Mesendoderm (in vitro differentiated cells): ENCODE results near the gene IMMP2L.

Experiments used
- DNase-seq: peaks from one replicate; pipeline ENCODE4 v3.0.0; 2013
- H2AK5ac ChIP-seq: 2 replicates; pipeline ENCODE4 v1.6.1; 2013; ENCODE audit warnings: low read length, inconsistent platforms
- H2BK120ac ChIP-seq: 2 replicates; pipeline ENCODE4 v1.6.1; 2013; ENCODE audit warnings: low read depth, mild to moderate bottlenecking, low read length, moderate library complexity, mixed read lengths
- H2BK15ac ChIP-seq: replicated peaks from 2 replicates; pipeline ENCODE4 v1.6.1; 2013; ENCODE audit warnings: low read depth, mild to moderate bottlenecking, moderate library complexity
- H2BK5ac ChIP-seq: 2 replicates; pipeline ENCODE4 v1.6.1; 2013; ENCODE audit warnings: low read length, inconsistent platforms
- H3K18ac ChIP-seq: 2 replicates; pipeline ENCODE4 v1.6.1; 2013; ENCODE audit warnings: mild to moderate bottlenecking, low read length, mixed read lengths
- H3K23ac ChIP-seq: one replicate; pipeline ENCODE4 v1.6.1; 2013; ENCODE audit warnings: low read length
- H3K27ac ChIP-seq: 2 replicates; pipeline ENCODE4 v1.5.1; 2013; ENCODE audit warnings: low read depth, mild to moderate bottlenecking, inconsistent platforms, low read length, moderate library complexity
- H3K27me3 ChIP-seq: 2 replicates; pipeline ENCODE4 v1.6.1; 2013; ENCODE audit warnings: low read length, control low read depth, mild to moderate bottlenecking, inconsistent platforms; ENCODE audit not compliant: insufficient read depth, poor library complexity
- H3K36me3 ChIP-seq: 2 replicates; pipeline ENCODE4 v1.6.1; 2013; ENCODE audit warnings: low read length, inconsistent platforms; ENCODE audit not compliant: control insufficient read depth, insufficient read depth
- H3K4ac ChIP-seq: one replicate; pipeline ENCODE4 v1.6.1; 2013; ENCODE audit warnings: low read depth, mild to moderate bottlenecking, low read length, moderate library complexity
- H3K4me1 ChIP-seq: 2 replicates; pipeline ENCODE4 v1.6.1; 2013; ENCODE audit warnings: low read depth, low read length, inconsistent platforms; ENCODE audit not compliant: control insufficient read depth
- H3K4me2 ChIP-seq: 2 replicates; pipeline ENCODE4 v1.6.1; 2013; ENCODE audit warnings: low read length
- H3K4me3 ChIP-seq: 2 replicates; pipeline ENCODE4 v1.5.1; 2013; ENCODE audit warnings: mild to moderate bottlenecking, low read length
- H3K56ac ChIP-seq: one replicate; pipeline ENCODE4 v1.6.1; 2013; ENCODE audit warnings: low read length
- H3K79me1 ChIP-seq: 2 replicates; pipeline ENCODE4 v1.6.1; 2013; ENCODE audit warnings: low read length, inconsistent platforms
- H3K79me2 ChIP-seq: 2 replicates; pipeline ENCODE4 v1.6.1; 2013; ENCODE audit warnings: mild to moderate bottlenecking, low read length; ENCODE audit not compliant: control insufficient read depth, insufficient read depth
- H3K9ac ChIP-seq: 2 replicates; pipeline ENCODE4 v1.6.1; 2013; ENCODE audit warnings: low read length, inconsistent platforms
- H4K5ac ChIP-seq: one replicate; pipeline ENCODE4 v1.6.1; 2013; ENCODE audit warnings: low read length
- H4K8ac ChIP-seq: one replicate; pipeline ENCODE4 v1.6.1; 2013; ENCODE audit warnings: low read depth, mild to moderate bottlenecking, control low read depth, low read length, moderate library complexity
- WGBS: extraction: QIAGEN DNeasy Blood & Tissue Kit; methylation state at CpG from one replicate; pipeline ENCODE4 v1.1.7; 2013; ENCODE audit warnings: low lambda C conversion rate, missing lambda C conversion rate; ENCODE audit not compliant: insufficient coverage; ENCODE audit errors: extremely low coverage; 5-methylcytosine and 5-hydroxymethylcytosine counted together

IMMP2L gene

GRCh38 chr7:111518264-111518663 lies 44.0 kb downstream of the IMMP2L start:
- Histone ChIP-seq H3K79me2 (no peaks in the 10 kb centered on the region), H3K23ac (no peak overlapping the region), H3K4me3 (no peak overlapping the region), H3K79me1 (no peaks in the 10 kb centered on the region), H3K4ac (no peak overlapping the region), H2BK15ac (no peak overlapping the region), H2BK5ac (no peak overlapping the region), H2AK5ac (no peak overlapping the region), H3K56ac (no peak overlapping the region), H3K36me3 (no peaks in the 10 kb centered on the region), H3K18ac (no peak overlapping the region), H4K8ac (no peak overlapping the region), H3K27me3 (no peaks in the 10 kb centered on the region), H3K4me2 (no peak overlapping the region), H3K9ac (no peak overlapping the region), H2BK120ac (no peak overlapping the region), H4K5ac (no peak overlapping the region), H3K27ac (no peak overlapping the region), H3K4me1 (no peaks in the 10 kb centered on the region)
- no peak for DNase-seq
- no CpG with 5 or more reads among the region's 2 CpGs for WGBS

GRCh38 chr7:111517549-111517951 lies 44.7 kb downstream of the IMMP2L start:
- no peak overlapping the region for H4K8ac ChIP-seq
- no peak overlapping the region for H2BK5ac ChIP-seq
- no peaks in the 10 kb centered on the region for H3K79me2 ChIP-seq
- H3K4me1 ChIP-seq: no peaks in the 10 kb centered on the region
- H3K23ac ChIP-seq: no peak overlapping the region
- no peak overlapping the region for H2AK5ac ChIP-seq
- H3K9ac ChIP-seq: no peak overlapping the region
- no peak overlapping the region for H3K4me3 ChIP-seq
- no peak overlapping the region for H2BK120ac ChIP-seq
- no peaks in the 10 kb centered on the region for H3K79me1 ChIP-seq
- no peak overlapping the region for H2BK15ac ChIP-seq
- no peaks in the 10 kb centered on the region for H3K36me3 ChIP-seq
- WGBS: no CpG with 5 or more reads among the region's 4 CpGs
- H3K4me2 ChIP-seq: no peak overlapping the region
- H3K56ac ChIP-seq: no peak overlapping the region
- DNase-seq: no peak
- no peak overlapping the region for H3K27ac ChIP-seq
- H3K4ac ChIP-seq: no peak overlapping the region
- no peak overlapping the region for H4K5ac ChIP-seq
- no peak overlapping the region for H3K18ac ChIP-seq
- no peaks in the 10 kb centered on the region for H3K27me3 ChIP-seq

GRCh38 chr7:111516612-111517011 lies 45.7 kb downstream of the IMMP2L start:
- no peak for DNase-seq
- H3K23ac ChIP-seq: no peak overlapping the region
- H2BK5ac ChIP-seq: no peak overlapping the region
- H2BK120ac ChIP-seq: no peak overlapping the region
- H3K4me3 ChIP-seq: no peak overlapping the region
- H2AK5ac ChIP-seq: no peak overlapping the region
- WGBS: no CpG with 5 or more reads among the region's 4 CpGs
- no peaks in the 10 kb centered on the region for H3K4me1 ChIP-seq
- H3K4me2 ChIP-seq: no peak overlapping the region
- no peak overlapping the region for H3K4ac ChIP-seq
- H3K27ac ChIP-seq: no peak overlapping the region
- no peak overlapping the region for H2BK15ac ChIP-seq
- no peak overlapping the region for H4K5ac ChIP-seq
- H3K18ac ChIP-seq: no peak overlapping the region
- H3K27me3 ChIP-seq: no peaks in the 10 kb centered on the region
- H3K79me2 ChIP-seq: no peaks in the 10 kb centered on the region
- no peaks in the 10 kb centered on the region for H3K36me3 ChIP-seq
- no peaks in the 10 kb centered on the region for H3K79me1 ChIP-seq
- H3K9ac ChIP-seq: no peak overlapping the region
- no peak overlapping the region for H4K8ac ChIP-seq
- H3K56ac ChIP-seq: no peak overlapping the region

GRCh38 chr7:111513566-111513965 lies 48.7 kb downstream of the IMMP2L start:
- Histone ChIP-seq H3K56ac (no peak overlapping the region), H3K79me2 (no peaks in the 10 kb centered on the region), H4K8ac (no peak overlapping the region), H4K5ac (no peak overlapping the region), H2BK15ac (no peak overlapping the region), H3K4ac (no peak overlapping the region), H3K36me3 (no peaks in the 10 kb centered on the region), H3K79me1 (no peaks in the 10 kb centered on the region), H2AK5ac (no peak overlapping the region), H3K27ac (no peak overlapping the region), H3K4me1 (no peaks in the 10 kb centered on the region), H3K9ac (no peak overlapping the region), H2BK5ac (no peak overlapping the region), H3K4me2 (no peak overlapping the region), H3K4me3 (no peak overlapping the region), H2BK120ac (no peak overlapping the region), H3K18ac (no peak overlapping the region), H3K23ac (no peak overlapping the region), H3K27me3 (no peaks in the 10 kb centered on the region)
- DNase-seq: no peak
- no CpG with 5 or more reads among the region's 1 CpG for WGBS

GRCh38 chr7:111511845-111512244 lies 50.4 kb downstream of the IMMP2L start:
- no peak overlapping the region for H3K23ac ChIP-seq
- no peak overlapping the region for H3K4ac ChIP-seq
- H2BK15ac ChIP-seq: no peak overlapping the region
- H3K4me3 ChIP-seq: no peak overlapping the region
- H3K79me1 ChIP-seq: no peaks in the 10 kb centered on the region
- no peak overlapping the region for H3K56ac ChIP-seq
- H2BK120ac ChIP-seq: no peak overlapping the region
- H4K5ac ChIP-seq: no peak overlapping the region
- no peaks in the 10 kb centered on the region for H3K4me1 ChIP-seq
- no peaks in the 10 kb centered on the region for H3K79me2 ChIP-seq
- WGBS: no CpG with 5 or more reads among the region's 4 CpGs
- no peaks in the 10 kb centered on the region for H3K36me3 ChIP-seq
- H3K27ac ChIP-seq: no peak overlapping the region
- H2AK5ac ChIP-seq: no peak overlapping the region
- H3K9ac ChIP-seq: no peak overlapping the region
- H3K27me3 ChIP-seq: no peaks in the 10 kb centered on the region
- H2BK5ac ChIP-seq: no peak overlapping the region
- H4K8ac ChIP-seq: no peak overlapping the region
- DNase-seq: no peak
- H3K18ac ChIP-seq: no peak overlapping the region
- no peak overlapping the region for H3K4me2 ChIP-seq

GRCh38 chr7:111510584-111511378 lies 51.5 kb downstream of the IMMP2L start:
- H3K79me2 ChIP-seq: no peaks in the 10 kb centered on the region
- H4K8ac ChIP-seq: no peak overlapping the region
- WGBS: no CpG with 5 or more reads among the region's 3 CpGs

More at GRCh38 chr7:111510584-111511378, 51.5 kb downstream of the IMMP2L start:
- Histone ChIP-seq H2AK5ac (no peak overlapping the region), H3K79me1 (no peaks in the 10 kb centered on the region), H3K4ac (no peak overlapping the region), H3K4me1 (no peaks in the 10 kb centered on the region), H3K56ac (no peak overlapping the region), H3K23ac (no peak overlapping the region), H2BK120ac (no peak overlapping the region), H3K18ac (no peak overlapping the region), H3K27me3 (no peaks in the 10 kb centered on the region), H3K36me3 (no peaks in the 10 kb centered on the region), H4K5ac (no peak overlapping the region), H3K27ac (no peak overlapping the region), H2BK5ac (no peak overlapping the region), H3K4me2 (no peak overlapping the region), H3K4me3 (no peak overlapping the region), H2BK15ac (no peak overlapping the region), H3K9ac (no peak overlapping the region)
- DNase-seq: no peak
